Amygdala (tissue), 56 donors: ENCODE data around the gene ACSF2.

ENCODE experiments used
- DNase-seq, 56 donors: peaks; one replicate each; lab custom pipeline; 2025; lab: John Stamatoyannopoulos, UW

Gene ACSF2

GRCh38 chr17:50517504-50518383 lies 91.7 kb downstream of the ACSF2 start:
- DNase-seq: no peak

- no peak for DNase-seq
Measured at GRCh38 chr17:50518384-50519023, 92.5 kb downstream of the ACSF2 start.

GRCh38 chr17:50519141-50519834 lies 93.3 kb downstream of the ACSF2 start:
- DNase-seq: no peak

- no peak for DNase-seq
Measured at GRCh38 chr17:50520483-50520882, 94.5 kb downstream of the ACSF2 start.

- DNase-seq: no peak
Measured at GRCh38 chr17:50521514-50521913, 95.5 kb downstream of the ACSF2 start.

- DNase-seq: no peak
Measured at GRCh38 chr17:50522766-50523165, 96.7 kb downstream of the ACSF2 start.

GRCh38 chr17:50523208-50523607 lies 97.2 kb downstream of the ACSF2 start:
- no peak for DNase-seq
